HG03025 (cell line): ENCODE measurements around the gene AP1S1.

Experiments
- ATAC-seq: cut with Tn5 transposase; IDR thresholded peaks from one replicate; pipeline ENCODE4 v1.9.1; 2021; ENCODE audit warnings: mild to moderate bottlenecking, moderate library complexity; ENCODE audit not compliant: unreplicated experiment, low FRiP score

The AP1S1 gene

DNA sequence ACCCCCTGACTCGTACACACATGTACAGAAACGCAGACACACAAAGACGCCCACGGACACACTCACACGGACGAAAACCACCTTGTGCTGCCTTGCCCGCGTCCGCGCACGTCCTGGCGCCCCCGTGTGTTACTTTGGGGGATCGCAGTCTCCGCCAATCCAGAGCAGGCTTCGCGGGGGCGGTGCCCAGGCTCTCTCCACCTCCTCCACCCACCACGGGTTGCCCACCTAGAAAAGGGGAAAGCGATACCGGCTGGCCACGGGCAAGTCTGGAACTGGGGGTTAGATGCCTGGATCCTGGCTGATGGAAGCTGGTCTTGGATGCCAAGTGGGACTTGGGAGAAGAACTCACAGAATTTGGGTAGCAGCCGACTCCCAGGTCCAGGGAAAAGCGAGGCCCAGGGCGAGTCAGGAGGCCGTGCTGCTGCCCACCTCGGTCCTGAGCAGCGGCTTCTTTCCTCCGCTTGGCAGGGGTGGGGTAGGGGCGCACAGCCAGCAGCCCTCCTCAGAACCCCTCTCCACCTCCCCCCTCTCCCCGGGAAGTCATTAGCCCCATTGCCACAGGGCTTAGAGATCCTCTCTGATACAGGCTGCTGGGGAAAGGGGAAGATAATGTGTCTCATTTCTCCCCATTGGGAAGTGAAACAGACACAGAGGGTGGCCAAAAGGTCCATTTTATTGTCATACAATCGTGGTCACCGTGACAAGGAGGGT, 15.7 kb downstream of the AP1S1 start:
- no peak for ATAC-seq

DNA sequence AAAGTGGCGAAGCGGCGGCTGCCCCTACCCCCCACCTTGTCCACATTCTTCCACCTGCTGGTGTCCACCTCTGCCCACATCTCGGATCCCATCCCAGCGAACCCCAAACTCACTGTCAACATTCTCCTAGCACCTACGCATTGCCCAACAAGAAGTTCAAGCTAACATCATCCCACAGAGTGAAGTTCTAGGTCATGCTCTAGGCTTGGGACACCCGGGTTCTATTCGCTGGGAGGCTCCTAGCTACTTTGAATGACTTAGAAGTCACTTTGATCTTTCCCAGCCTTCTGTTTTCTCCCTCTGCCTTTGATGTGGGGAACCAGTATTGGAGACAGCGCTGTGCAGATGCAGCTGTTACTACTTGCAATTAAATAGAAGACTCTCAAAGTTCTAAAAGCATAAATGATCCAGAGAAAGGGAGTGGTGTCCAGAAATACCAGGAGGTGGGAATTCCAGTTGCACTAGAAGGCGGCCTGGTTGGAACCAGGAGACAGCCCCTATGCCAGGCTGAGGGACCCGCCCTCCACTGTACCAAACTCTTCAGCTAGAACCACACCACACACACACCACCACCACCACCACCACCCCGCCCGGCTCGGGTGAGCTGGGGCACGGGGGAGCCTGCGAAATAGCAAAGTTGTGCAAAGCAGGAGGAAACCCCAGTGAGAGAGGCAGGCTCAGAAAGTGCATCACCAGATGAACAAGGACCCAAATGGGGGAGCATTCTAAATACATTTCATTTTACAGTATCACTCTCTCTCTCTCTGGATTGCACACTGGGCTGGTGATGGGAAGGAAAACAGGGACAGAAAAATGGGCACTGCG, 16.6 kb downstream of the AP1S1 start:
- no peak for ATAC-seq

DNA sequence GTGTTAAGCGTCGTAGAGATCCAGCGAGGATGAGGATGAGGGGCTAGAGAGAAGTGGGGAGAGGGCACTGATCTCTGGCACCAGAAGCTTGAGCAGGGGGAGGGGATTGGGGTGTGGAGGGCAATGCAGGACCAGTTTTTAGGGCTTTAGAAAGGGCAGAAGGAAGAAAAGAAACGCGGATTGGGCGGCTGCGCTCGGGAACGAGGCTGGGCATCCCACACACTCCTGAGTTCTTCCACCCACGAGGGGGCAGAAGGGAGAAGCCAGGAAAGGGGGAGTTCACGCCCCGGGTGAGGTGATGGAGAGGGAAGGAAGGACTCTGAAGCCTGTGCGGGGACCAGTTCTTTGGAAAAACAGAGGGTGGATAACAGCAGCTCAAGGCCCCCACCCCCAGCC, 17.2 kb downstream of the AP1S1 start:
- no peak for ATAC-seq

- no peak for ATAC-seq
Observed at GRCh38 chr7:101172005-101172853, 18.0 kb downstream of the AP1S1 start.

GRCh38 chr7:101172854-101173751, 18.8 kb downstream of the AP1S1 start:
- no peak for ATAC-seq

- ATAC-seq, result no peak
Observed at GRCh38 chr7:101173752-101174244, 19.5 kb downstream of the AP1S1 start.

DNA sequence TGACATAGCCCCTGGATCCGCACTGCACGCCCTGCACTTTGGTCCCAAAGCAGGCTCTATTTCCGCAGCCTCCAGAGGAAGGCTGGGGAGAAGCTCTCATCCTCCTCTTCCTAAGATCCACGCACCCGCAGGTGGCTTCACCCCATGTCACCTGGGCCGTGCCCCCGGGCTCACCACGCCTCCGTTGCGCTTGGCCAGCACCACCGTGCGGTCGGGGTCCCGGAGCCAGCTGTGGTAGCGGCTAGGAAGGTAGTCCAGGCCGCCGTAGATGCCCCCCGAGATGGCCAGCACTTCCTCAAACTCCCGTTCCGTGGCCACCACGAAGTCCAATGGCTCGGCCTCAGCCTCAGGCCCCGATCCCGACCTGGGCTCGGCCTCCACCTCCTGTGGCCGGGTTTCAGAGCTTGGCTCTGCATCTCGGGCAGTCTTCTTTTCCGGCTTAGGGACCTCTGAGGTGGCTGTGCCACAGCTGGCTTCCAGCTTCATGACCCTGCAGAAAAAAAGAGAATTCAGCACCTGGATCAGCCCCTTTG, 20.1 kb downstream of the AP1S1 start:
- ATAC-seq, result no peak

DNA sequence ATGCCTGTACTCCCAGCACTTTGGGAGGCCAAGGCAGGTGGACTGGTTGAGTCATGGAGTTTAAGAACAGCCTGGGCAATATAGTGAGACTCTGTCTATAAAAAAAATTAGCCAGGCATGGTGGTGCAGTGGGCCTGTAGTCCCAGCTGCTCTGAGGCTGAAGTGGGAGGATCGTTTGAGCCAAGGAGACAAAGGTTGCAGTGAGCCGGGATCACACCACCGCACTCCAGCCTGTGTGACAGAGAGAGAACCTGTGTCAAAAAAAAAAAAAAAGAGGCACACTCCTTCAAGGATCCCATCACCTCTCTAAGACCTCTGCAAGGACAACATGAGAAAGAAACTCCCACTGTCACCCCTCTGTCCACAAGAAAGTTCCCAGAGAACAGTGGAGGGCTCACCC, 21.4 kb downstream of the AP1S1 start:
- no peak for ATAC-seq

DNA sequence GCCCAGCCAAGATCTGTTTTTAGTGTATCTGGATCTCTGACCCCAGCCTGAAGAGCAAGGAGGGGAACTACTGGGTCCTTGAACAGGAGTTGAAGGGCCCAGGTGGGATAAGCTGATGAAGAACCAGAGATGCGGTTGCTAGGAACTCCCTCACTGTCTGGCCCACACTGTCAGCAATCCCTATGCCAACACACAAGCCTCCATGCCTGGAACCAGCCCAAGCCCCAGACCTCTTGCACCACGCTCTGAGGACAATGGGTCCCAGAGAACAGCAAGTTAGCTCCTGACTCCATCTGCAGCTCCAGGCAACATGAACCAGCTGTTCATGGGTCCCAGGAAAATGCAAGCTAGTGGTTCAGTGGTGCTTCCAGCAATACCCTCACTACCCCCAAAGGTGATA, 23.4 kb downstream of the AP1S1 start:
- ATAC-seq, result no peak

DNA sequence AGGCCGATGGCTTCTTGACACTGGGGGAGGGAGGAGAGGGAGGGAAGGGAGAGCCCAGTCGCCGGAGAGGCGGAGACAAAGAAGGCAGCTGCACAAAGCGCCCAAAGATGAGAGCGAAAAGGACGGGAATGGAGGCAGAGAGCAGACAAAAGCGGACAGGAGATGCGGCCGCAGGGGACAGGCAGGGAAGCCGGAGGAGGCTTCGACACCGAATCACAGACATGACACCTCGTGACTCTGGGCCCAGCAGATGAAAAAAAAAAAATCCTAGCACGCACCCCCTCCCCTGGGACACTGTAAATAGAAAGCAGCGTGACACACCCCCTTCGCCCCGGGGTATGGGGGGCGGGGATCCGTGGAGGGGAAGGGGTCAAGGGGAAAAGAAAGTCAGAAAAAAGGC, 24.8 kb downstream of the AP1S1 start:
- ATAC-seq, result no peak

DNA sequence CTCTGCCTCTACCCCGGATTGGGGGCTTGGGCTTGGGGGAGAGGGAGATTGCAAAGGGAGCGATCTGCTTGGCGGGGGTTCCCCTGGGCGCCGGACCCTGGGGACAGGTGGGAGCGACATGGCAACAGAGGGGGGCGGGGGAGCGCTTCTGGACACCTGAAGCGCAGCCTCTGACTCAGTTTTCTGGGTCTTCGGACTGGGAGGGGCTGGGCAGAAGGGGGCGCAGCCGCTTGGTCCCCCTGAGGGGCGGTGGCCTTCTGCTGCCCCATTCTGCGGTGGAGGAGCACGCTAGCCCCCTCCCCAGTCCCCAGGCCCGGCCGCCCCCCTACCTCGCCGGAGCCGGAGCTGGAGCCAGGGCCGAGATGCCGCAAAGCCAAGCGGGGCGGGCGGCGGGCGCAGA, 25.4 kb downstream of the AP1S1 start:
- ATAC-seq, result no peak

DNA sequence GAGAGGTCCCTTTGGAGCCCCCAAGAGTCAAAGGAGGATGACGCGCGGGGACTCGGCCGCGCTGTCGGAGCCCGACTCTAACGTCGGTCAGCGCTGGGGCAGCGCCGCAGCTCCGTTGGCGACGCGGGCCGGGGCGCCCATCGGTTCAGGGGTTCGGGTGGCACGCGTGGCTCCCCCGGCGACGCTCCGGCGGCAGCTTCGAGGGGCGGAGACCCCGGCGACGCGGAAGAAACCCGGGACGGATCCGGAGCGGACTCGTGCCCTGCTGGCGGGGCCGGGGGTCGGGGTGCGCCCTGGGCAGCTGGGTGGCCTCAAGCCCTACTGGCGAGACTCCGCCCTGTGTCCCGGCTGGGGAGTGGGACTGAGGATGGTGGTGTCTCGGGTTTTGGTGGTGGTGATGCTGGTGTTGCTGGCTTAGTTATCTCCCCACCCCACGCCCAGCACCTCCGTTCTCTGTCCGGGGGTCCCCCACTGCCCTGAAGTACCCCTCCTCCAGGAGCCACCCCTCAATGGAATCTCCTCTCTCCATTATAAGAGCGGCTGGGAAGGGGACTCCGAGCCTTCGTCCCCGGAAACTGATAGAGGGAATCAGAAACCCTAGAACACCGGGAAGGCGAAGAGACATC, 26.0 kb downstream of the AP1S1 start, which contains the start of gene NAT16:
Gene NAT16, minus strand, starts transcription at position 164 of the 626 bp plus-strand sequence. CDS start 5,486 bp downstream, outside the sequence.
- ATAC-seq, result no peak

DNA sequence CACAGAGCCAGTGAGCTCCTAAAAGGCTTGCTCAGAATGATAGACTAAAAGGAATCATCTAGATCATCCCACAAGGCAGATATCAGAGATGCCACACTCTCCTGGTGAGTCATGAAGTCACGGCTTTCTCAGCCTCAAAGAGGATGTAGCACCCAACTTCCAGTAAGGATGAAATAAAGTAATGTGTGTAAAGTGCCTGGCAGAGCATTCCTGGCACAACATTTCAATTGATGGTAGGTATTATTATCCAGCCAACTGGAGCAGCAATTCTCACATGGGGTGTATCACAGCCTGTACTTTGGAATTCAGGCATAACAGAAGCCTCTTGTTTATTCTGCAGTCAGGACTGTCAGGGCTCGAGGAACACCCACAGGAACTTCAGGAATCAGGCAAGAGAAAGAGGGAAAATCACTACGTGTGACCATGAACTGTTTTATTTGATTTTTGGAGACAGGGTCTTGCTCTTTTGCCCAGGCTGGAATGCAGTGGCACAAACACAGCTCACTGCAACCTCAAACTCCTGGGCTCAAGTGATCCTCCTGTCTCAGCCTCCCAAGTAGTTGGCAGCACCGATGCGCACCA, 31.1 kb downstream of the AP1S1 start:
- no peak for ATAC-seq

DNA sequence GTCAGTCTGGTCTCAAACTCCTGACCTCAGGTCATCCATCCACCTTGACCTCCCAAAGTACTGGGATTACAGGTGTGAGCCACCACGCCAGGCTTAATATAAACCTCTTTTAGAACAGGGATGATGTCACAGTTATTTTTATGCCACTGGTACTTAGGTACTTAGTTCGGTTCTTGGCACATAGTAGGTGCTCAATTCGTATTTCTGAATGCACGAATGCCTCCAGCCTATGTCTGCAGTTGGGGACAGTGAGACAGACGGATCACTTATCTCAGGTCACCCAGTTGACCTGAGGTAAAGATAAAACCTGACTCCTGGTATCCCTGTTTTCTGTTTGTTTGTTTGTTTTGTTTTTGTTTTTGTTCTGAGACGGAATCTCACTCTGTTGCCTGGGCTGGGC, 31.9 kb downstream of the AP1S1 start:
- ATAC-seq, result no peak

DNA sequence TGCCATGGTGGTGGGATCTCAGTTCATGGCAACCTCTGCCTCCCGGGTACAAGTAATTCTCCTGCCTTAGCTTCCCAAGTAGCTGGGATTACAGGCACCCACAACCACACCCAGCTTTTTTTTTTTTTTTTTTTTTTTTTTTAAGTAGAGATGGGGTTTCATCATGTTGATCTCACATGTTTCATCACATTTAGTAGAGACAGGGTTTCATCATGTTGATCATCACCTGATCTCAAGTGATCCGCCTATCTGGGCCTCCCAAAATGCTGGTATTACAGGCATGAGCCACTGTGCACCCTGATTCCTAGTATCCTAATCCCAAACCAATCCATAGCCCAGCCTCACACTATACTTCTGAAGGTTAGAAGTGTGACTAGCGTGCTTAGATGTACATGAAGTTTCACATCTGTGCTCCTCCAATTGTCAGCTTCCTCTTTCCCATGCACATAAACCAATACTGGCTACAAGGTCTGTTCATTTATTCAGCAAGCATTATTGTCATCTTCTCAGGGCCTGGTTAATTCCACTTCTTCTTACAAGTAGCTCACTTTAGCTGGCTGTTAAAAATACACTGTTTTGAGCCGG, 32.7 kb downstream of the AP1S1 start:
- no peak for ATAC-seq

- ATAC-seq, result no peak
Observed at GRCh38 chr7:101189109-101189508, 34.8 kb downstream of the AP1S1 start.

- ATAC-seq, result no peak
Observed at GRCh38 chr7:101195884-101196283, 41.6 kb downstream of the AP1S1 start.

DNA sequence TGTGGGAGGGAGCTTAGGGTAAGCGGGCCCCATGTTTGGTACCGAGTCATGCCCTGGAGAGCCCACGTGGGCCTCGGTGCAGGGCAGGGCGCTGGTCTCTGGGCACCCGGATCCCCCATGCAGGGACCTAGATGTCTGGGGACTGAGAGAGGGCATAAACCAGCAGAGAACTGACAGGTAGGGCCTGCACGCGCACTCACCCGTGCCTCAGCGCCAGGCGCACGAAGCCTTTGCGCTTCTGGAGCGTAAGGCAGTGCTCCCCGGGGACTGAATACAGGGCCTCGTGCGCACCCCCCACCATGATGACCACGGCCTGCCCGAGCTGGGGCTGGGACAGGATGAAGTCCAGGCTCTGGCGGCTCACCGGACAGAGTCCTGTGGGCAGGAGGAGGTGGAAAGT, 43.7 kb downstream of the AP1S1 start:
- no peak for ATAC-seq
